ENCODE data around the gene KIF6.

KIF6 gene

GRCh38 chr6:39654121-39654520 is 71.1 kb downstream of the KIF6 start:
- DNase-seq = no peak

- DNase-seq = no peak
Measured at GRCh38 chr6:39653612-39654011, 71.6 kb downstream of the KIF6 start.

GRCh38 chr6:39649996-39650395 is 75.2 kb downstream of the KIF6 start:
- no peak for DNase-seq

GRCh38 chr6:39646751-39647420 is 78.3 kb downstream of the KIF6 start:
- no peak for DNase-seq

DNA sequence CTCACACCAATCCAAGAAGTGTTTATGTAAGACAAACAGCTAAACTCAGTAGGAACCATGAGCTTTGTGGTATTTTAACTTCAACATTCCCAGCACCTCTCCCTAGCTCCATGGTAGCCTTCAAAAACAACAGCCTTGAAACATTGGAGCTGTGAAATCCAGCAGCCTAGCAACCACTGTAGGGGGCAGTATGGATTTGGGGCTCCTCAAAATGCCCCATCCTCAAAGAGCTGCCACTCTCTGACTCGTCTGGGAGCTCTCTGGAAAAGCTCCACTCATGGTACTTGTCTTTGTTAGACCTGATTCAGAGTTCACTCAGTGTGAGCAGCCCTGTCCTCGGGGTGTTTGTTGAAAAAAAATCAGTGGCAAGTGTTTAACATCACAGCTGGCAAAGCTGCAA is 82.9 kb downstream of the KIF6 start:
- DNase-seq = no peak

GRCh38 chr6:39638126-39638822 is 86.9 kb downstream of the KIF6 start:
- DNase-seq = no peak

GRCh38 chr6:39634646-39635341 is 90.4 kb downstream of the KIF6 start:
- no peak for DNase-seq

DNA sequence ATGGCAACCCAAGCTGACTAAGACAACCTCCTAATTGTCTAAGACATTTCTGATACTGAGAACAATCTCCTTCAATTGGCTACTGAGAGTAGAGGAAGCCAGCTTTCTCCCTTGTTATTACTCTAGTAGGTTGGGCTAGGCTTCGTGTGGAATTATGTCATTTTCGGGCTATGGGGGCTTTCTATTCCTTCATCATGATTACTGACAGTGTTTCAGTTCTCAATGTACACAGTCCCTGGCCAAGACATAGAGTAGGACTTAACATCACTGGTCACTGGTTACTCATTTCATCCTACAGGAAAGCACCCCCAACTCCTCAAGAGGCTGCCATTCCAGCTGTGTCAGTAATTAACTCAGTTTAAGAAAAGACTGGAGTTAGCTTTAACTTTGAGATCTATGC is 100.0 kb downstream of the KIF6 start:
- no peak for DNase-seq

GRCh38 chr6:39623750-39624149 is 101.5 kb downstream of the KIF6 start:
- no peak for DNase-seq

- no peak for DNase-seq
Measured at GRCh38 chr6:39617520-39617919, 107.7 kb downstream of the KIF6 start.

DNA sequence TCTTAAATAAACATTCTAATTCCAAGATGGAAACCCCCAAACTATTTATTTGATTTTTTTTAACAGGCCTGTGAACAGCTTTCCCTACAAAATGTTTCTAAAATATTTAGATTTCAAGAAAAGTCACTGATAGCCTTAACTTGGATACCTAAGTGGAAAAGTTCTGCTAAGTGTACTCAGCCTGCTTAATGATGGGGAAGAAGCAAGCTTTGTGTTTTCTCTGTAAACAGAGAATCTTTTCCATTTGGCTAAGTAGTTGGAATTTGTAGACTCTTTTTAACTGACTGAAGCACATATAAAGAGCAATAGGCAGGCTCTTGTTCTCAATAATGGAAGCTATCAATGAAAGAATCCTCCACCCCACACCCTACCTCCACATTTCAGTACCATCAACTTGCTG is 108.2 kb downstream of the KIF6 start:
- DNase-seq = no peak

GRCh38 chr6:39615622-39616021 is 109.6 kb downstream of the KIF6 start:
- no peak for DNase-seq

GRCh38 chr6:39614393-39614950 is 110.7 kb downstream of the KIF6 start:
- no peak for DNase-seq

GRCh38 chr6:39610221-39610620 is 115.0 kb downstream of the KIF6 start:
- DNase-seq = no peak

- no peak for DNase-seq
Measured at GRCh38 chr6:39608652-39609345, 116.4 kb downstream of the KIF6 start.

DNA sequence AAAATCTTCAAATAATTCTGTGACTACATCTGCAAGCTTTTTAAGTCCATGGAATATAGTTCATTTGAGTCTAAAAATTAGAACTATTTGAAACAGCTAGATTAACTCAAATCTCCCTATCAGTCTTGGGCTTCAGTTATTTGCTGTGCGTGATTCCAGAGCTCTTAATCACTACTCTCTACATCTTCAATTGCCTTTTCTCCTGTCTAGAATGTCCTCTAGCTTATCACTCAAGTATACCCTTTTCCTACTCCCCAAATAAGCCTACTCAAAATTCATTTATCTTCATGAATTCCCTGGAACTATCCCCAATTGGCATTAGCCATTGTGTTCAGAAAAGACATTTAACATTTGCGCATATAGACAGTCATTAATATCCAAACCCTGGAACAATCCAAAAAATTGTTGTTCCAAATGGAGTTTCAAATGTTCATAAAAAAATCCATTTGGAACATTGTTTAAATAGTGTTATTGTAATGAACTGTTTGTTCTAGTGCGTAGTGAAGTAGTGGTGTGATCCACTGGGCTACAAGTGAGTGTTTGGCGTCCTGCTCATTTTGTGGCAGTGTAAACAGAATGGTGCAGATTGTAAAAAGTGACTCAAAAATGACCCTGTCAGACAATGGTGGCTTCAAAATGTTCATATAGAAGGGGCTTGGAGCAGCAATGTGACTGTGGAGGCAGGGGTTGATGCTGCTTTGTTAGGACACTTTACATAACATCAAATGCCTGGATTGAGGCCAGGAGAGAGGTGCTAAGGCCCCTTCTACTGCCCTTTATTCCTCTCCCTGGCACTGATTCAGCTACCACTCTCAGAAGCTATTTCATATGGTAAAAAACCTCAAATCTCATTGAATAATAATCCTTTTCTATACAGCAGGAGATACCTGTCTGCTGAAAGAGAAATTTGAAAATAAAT is 122.3 kb downstream of the KIF6 start:
- DNase-seq = no peak

DNA sequence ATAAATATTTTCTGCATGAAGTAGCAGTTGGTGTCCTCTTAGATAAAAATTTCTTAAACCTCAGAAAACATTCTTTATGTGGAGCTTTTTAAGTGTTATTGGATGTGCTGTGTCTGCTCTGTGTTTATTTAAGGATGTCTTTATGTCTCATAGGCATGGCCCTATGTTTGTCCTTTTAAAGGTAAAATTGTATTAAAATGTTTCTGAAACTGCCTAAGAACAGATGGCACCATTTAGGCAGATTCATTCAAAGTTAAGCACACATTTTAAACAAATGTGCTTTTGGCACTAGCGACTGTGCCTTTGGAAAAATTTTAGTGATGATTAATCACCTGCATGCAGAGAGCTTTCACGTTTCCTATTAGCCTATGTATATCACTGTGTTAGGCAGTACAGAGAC is 125.2 kb downstream of the KIF6 start:
- no peak for DNase-seq

DNA sequence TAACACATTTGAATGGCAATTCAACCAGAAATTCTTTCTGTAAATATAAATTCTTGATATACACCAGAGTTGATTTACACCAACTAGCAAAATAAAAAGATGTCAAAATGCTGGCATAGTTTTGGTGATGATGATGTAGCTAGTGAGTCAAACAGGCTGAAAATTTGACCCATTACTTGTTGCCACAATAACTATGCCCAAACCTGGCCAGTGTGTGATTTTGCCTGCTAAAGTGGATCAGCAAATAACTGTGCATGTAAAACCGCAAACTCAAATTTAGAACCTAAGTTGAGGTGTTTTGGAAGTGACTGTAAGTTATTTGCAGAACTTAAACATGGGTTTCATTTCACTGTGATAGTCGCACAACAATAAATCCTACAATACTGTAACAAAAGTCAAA is 125.9 kb downstream of the KIF6 start:
- DNase-seq = no peak

GRCh38 chr6:39594285-39594684 is 130.9 kb downstream of the KIF6 start:
- DNase-seq = no peak

DNA sequence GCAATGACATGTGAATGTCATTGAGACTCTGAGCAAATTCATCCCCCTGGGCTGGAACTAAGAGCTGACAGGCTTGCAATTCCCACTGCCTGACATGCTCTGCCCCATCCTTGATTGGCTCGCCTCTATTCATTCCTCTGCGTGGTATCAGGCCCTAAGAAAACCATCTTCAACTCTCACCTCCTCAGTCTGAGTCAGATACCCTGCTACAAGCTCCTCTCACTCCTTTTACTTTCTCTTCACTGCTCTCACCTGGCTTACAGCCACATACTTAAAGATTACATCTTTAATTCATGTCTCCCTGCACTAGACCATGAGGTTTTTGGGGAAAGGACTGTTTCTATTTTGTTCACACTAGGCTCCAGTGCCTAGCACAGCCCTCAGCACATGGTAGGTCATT is 131.6 kb downstream of the KIF6 start:
- no peak for DNase-seq

DNA sequence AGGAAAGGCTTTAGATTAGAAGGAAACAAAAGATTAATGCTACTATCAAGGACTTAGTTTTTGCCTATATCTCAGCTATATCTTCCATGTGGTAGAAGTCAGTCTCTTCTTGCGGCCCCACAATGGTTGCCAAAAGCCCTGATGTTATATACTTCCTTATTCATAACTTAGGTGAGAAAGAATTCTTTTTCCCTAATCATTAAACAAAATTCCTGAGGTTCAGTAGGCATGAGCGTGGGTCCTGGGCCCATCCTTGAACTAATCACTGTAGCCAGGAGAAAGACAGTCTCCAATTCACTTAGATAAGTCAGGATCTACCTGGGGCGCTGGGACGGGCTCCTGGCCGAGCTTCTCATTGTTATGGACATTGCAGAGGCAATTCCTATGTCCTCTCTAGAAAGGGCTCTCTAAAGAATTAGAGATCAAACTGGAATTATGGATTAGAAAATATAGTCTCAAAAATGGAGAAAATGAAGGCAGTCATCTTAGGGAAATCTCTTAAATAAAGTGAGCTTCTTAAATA is 134.3 kb downstream of the KIF6 start:
- DNase-seq = no peak

GRCh38 chr6:39587080-39587479 is 138.1 kb downstream of the KIF6 start:
- no peak for DNase-seq

All from SW 1271 (cell line).